Iris pigment epithelial cell (primary cell): ENCODE data around the gene SETDB1.

Experiments
- DNase-seq: peaks from one replicate; pipeline ENCODE4 v3.0.0-alpha.2; 2011; ENCODE audit warnings: low read depth

SETDB1 gene

GRCh38 chr1:150976401-150976821 is 50.2 kb downstream of the SETDB1 start:
- no peak for DNase-seq

DNA sequence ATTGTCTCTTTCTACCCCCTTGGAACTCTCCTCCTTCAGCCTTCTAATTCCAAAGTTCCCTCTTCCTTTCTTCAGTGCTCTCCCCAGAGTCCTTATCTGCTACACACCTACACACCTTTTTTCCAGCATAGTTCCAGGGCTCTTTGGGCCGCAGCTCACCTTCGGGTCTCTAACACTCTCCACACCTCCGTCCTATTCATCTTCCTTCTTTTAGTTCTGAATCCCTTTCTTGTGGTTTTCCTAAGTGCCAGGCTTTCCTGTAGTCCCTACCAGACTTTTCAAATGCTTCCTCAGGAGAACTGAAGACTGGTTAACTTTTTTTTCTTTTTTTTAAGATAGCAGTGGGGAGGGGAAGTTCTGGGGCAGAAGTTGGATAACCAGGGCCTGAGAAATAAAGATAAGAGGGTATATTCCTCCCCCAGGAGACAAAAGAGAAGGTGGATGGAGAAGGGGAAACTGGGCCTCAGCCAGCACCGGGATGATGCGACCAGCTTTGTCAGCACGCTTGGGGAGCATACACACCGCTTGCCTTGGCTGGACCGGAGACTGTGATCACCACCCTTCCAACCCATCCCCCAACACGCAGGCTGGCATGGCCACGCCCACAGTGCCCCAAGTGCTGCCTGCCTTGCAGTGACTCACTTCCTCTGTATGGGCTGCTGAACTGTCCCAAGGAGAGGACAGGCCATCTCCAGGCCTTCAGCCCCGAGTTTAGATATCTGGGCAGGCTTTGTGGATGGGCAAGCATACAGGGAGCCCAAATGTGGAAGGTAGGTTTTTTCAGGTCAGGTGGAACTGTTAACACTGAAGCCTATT is 50.9 kb downstream of the SETDB1 start:
- DNase-seq: no peak

DNA sequence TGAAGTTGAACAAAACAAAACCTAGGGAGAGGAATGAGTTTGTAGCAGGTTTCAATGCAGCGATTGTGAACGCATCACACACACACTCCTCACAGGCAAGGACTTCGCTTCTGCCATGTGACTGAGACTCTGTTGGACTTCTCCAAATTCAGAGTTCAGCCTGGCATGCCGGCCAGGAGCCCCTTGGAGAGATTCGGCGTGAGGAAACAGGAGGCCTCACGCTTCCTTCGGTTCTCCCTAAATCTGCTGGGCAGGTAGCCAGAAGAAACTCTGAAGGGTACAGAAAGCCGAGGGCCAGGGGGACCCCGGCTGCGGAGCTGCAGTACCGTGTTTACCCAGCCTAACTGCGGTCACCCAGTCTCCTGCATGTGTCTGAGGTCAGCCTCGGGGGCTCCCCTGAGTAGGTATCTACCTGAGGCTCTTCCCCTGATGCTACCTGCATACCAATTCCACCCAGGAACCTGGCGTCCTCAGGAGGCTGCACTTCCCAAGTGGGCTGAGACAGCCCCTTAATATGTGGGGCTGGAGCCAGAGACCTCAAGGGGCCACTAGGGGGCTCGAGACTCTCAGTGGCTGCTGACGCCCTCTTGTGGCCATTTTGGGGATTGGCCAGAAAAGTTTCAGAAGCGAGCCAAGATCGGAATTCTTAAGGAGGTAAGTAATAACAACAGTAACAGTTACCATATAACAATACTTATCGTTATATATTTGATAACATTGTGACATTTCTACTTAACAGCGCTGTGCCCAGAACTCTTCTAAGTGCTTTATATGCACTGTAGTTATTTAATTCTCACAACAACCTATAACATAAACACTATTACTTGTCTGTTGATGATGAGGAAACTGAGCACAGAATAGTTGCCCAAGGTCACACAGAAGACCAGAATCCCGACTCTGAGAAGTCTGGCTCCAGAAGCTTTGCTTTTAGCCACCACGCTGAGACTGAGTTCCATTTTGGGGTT is 53.2 kb downstream of the SETDB1 start:
- DNase-seq: peak; percentile 83

DNA sequence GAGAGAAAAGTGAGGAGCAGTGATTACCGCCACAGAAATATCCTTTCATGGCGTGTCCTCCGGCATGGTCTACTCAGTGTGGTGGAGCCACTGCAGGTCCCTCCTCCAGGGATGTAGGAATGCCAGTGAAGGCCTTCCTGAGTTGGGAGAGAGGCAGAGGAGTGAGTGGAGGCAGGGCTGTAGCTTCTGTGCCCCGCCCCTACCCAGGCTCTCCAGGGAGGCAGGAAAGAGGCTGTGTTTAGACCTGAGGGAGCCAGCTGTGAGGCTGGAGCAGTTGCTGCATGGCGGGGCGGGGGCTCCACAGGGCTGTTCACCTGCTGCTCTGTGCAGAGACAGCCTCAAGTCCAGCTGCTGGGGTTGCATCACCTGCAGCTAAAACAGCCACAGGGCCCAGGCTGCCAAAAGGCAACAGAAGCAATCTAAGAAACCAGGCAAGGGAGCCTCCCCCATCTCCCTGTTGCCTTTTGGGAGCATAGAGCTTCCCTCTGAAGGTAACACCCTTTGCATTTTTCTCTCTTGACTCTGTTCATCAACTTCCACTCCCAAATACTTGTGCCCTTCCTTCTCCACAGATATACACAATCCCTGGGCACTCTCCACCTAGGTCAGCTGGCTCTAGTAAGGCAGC is 55.1 kb downstream of the SETDB1 start:
- no peak for DNase-seq

- DNase-seq: no peak
Measured at GRCh38 chr1:150981805-150982712, 55.9 kb downstream of the SETDB1 start, which contains the start of gene ANXA9. TSS of gene ANXA9 (plus strand) at chr1:150982292. CDS start at chr1:150983106, 814 bp downstream.

GRCh38 chr1:150985179-150985825 is 59.1 kb downstream of the SETDB1 start:
- no peak for DNase-seq

DNA sequence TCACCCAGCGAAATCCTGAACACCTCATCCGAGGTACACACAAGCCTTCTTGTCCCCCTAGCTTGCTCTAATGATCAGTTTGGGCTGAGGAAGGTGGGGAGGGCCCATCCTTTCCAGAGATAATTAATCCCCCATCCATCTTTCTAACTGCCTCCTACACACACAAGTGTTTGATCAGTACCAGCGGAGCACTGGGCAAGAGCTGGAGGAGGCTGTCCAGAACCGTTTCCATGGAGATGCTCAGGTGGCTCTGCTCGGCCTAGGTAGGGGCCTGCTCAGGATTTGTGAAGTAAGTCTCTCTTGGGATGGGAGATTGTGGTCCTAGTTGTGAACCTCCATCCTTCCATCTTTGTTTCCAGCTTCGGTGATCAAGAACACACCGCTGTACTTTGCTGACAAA is 61.8 kb downstream of the SETDB1 start:
- DNase-seq: no peak

GRCh38 chr1:150992626-150993025 is 66.5 kb downstream of the SETDB1 start:
- no peak for DNase-seq

DNA sequence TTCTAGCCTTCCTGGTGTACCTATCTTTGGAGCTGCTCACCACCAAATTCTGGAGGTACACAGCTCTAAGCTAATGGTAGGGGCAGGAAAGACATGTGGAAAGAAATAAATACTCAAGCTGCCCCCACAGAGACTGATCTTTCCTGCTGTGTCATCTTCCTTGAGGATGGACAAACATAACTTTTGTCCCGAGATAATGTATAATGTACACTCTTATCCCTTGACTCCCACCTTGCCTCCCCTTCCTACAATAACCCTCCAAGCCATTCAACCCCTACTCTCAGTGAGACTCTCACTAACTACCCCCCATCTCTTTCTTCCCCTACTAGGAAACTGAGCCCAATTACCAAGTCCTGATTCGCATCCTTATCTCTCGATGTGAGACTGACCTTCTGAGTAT is 68.1 kb downstream of the SETDB1 start:
- no peak for DNase-seq

DNA sequence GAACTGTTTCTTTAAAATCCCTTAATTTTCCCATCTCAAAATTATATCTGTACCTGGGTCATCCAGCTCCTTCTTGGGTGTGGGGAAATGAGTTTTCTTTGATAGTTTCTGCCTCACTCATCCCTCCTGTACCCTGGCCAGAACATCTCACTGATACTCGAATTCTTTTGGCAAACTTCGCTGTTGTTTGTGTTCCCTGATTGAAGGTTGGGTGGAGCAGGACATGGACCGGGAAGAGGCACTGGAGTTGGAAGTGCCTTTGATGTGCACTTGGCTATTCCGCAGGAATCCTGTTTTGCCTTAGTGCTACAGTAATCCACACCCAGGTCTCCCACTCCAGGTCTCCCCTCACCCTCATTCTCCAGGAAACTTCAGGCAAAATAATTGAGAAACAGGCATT is 69.3 kb downstream of the SETDB1 start:
- DNase-seq: no peak

GRCh38 chr1:150995896-150996295 is 69.7 kb downstream of the SETDB1 start:
- peak; percentile 56 for DNase-seq

DNA sequence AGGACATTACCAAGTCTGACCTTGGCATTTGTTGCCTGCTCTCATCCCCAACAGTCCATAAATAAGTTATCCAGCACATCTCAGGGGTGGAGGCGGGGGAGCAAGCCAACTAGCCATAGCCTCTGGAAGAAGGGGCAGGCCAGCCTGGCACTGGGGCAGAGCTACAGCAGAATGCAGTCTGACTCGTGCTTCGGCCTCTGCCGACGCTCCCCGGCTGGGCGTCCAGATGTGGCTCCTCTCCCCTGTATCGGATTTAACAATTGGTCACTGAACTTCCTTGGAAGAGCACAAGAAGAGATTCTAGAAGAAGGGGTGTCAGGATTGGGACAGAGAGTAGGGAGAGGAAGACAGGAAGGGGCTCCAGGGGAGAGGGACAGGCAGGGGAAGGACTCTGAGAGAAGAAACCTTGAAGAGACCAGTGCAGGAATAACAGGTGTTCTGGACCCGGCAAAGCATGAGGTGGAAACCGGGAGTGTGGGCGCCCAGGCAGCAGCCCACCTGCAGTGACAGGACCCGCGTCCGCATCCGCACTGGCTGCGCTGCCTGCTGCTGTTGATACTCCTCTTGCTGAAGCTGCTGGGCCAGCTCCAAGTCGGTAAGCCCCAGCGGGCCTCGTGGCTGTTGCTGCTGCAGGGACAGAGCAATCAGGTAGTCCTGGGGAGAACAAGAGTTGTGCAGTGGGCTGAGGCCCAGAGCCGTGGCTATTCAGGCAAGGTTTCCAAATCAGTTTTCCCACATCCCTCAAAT is 71.1 kb downstream of the SETDB1 start:
- no peak for DNase-seq

DNA sequence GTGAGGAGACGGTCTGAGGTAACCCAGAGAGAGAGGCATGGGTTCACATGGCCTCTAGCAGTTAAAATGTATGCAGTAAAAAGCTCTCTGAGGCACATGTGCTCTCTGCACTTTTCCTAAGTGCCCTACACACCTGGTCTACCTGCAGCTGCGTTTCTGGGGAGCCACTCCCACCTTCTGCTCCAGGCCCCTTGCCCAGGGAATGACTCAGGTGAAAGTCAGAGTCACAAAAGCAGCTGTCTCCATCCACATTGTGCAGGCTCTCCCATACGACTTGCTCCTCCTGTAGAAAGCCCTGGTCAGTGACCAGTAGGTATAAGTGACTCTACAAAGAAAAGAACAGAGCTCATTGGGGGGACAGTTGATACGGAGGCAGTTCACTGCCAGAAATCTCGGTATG is 71.8 kb downstream of the SETDB1 start:
- DNase-seq: no peak

DNA sequence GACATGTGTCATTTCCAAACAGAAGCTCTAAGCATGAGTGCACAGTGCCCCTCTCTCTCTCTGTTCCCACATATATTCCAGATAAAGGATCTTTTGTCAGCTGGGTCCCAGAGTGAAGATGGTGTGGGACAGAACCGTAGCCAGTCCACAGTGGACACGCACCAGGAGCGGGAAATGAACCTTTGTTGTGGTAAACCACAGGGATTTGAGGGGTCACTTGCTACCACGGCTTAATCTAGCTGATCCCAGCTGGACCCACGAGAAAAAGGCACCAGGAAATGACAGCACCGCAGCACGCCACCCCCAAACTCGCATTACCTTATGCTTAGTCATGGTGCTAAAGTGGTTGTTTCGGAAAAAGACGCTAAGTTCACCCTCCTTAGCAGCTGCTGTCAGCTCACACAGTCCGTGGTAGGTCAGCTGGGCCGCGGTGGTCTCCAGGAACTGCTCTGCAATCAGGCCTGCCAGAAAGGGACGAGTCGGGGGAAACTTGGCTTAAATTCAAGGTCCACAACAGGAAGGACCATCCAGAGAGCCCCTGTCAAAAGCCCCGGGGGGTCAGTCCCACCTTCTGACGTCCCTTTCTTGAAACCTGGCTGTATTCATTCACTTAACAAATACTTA is 73.0 kb downstream of the SETDB1 start:
- DNase-seq: peak; percentile 89

DNA sequence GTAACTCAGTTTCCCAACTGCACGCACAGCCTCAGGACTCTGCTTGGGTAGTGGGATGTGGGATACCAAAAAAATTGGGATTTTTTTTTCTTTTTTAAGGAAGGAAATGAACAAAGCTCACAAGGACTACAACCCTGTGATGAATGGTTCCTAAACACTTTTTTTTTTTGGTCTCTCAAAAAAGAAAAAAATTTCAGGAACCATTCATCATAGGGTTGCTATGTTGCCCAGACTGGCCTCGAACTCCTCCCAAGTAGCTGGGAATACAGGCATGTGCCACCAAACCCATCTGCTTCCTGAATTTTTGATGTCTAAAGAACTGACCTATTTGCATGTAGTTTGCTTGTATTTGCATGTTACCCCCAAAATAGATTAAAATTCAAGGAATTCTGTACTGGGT is 73.8 kb downstream of the SETDB1 start:
- no peak for DNase-seq

- no peak for DNase-seq
Measured at GRCh38 chr1:151000408-151000807, 74.2 kb downstream of the SETDB1 start.

- no peak for DNase-seq
Measured at GRCh38 chr1:151001602-151002001, 75.4 kb downstream of the SETDB1 start.

- DNase-seq: no peak
Measured at GRCh38 chr1:151002051-151002450, 75.9 kb downstream of the SETDB1 start.

DNA sequence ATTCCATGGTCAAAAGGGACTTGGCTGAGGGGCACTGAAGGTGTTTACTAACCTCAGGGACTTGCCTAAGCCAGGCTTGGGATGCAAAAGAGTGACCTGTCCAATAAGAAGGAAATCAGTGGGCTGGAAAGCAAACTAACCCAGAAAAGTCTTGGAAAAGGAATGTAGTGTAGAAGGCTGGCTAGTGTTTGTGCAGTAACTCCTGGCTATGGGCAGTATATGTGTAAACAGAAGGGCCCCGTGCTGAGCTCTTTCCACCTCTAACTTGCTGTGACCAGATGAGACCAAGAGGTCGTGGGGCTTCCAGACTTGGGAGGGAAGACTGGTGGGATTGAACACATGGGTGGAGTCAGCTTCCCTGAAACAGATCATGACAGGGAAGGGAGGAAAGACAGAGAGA is 76.4 kb downstream of the SETDB1 start:
- no peak for DNase-seq

DNA sequence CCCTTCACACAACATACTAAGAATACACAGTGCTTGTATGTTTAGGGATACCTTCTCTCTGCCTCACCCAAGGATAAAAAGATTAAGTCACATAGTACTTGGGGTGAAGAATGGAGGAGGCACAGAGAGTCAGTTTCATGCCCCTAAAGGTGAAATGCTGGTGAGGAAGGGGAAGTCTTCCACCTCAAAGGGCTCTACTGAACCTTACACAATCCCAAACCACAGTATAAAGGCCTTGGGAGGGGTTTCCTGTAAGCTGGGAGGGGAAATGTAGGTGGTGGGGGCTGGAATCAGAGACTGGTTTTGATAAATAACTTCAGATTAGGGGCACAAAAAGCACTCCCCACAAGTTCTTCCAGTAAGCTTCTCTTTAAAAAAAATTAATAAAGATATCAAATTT is 77.0 kb downstream of the SETDB1 start:
- no peak for DNase-seq
